ENCODE results near the gene OR2V2. TPM values are rescaled to one million over a fixed set of nuclear protein-coding genes. Genes with fewer than 3 reads are reported as not detected.

Gene OR2V2
- total and polyA plus RNA-seq, 4 donors = not detected

DNA sequence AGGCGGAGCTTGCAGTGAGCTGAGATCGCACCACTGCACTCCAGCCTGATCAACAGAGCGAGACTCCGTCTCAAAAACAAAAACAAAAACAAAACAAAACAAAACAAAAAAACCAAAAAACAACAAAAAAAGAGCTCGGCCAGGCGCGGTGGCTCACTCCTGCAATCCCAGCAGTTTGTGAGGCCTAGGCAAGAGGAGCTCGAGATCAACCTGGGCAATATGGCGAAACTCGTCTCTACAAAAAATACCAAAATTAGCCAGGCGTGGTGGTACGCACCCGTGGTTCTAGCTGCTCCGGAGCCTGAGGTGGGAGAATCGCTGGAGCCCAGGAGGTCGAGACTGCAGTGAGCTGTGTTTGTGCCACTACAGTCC, 37.4 kb downstream of the OR2V2 start (continued):
- TF ChIP-seq, protein P1, sequence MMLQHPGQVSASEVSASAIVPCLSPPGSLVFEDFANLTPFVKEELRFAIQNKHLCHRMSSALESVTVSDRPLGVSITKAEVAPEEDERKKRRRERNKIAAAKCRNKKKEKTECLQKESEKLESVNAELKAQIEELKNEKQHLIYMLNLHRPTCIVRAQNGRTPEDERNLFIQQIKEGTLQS (IDR thresholded peaks at IDR 0.05) = no peak
- no peak for TF ChIP-seq YY1 (IDR thresholded peaks at IDR 0.05)
- TF ChIP-seq FOXA1 (IDR thresholded peaks at IDR 0.05) = no peak
- no peak for TF ChIP-seq FOXA2 (IDR thresholded peaks at IDR 0.05)

DNA sequence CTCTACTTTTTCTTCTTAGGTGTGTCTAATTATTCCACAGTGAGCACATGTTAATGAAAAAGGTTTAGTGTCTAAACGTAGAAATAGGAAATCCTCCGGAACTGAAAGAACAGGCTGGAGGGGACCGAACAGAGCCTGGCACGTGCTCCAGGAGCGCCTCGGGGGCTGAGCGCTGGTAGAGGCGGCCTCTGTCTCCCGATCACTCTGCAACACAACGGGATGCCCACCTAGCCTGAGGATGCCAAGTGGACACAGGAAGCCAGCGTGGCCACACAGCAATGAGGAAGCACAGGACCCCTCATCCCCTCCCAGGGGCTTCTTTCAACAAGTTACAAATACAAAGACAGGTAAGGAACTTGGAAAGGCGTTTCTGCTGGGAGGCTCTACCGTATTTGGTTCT, 38.2 kb downstream of the OR2V2 start:
- Histone ChIP-seq H3K27ac (ENCODE audit: low read depth in 1 of 2, low read length in 2 of 2) (no peak overlapping the region), H3K27me3 (ENCODE audit: control insufficient read depth in 4 of 4, insufficient read depth in 4 of 4, low read length in 3 of 4) (no peaks in the 10 kb centered on the region), H3K4me3 (ENCODE audit: low read depth in 1 of 3, low read length in 3 of 3) (no peak overlapping the region), H3K9me3 (ENCODE audit: control insufficient read depth in 4 of 4, low read length in 3 of 4) (no peaks in the 10 kb centered on the region), H3K9ac (ENCODE audit: low read depth in 1 of 2, low read length in 2 of 2) (no peak overlapping the region), H3K4me1 (ENCODE audit: control insufficient read depth in 4 of 4, insufficient read depth in 4 of 4, low read length in 3 of 4) (peaks cover 0 to 33% (median 21%) of the 10 kb centered on the region in 4 donors), H3K36me3 (ENCODE audit: control insufficient read depth in 4 of 4, insufficient read depth in 3 of 4, low read depth in 1 of 4, low read length in 3 of 4) (no peaks in the 10 kb centered on the region)
- 92% methylated on average over 13 of the region's 13 CpGs for WGBS
- no peak for DNase-seq (ENCODE audit: low spot score)
- TF ChIP-seq, protein P2, sequence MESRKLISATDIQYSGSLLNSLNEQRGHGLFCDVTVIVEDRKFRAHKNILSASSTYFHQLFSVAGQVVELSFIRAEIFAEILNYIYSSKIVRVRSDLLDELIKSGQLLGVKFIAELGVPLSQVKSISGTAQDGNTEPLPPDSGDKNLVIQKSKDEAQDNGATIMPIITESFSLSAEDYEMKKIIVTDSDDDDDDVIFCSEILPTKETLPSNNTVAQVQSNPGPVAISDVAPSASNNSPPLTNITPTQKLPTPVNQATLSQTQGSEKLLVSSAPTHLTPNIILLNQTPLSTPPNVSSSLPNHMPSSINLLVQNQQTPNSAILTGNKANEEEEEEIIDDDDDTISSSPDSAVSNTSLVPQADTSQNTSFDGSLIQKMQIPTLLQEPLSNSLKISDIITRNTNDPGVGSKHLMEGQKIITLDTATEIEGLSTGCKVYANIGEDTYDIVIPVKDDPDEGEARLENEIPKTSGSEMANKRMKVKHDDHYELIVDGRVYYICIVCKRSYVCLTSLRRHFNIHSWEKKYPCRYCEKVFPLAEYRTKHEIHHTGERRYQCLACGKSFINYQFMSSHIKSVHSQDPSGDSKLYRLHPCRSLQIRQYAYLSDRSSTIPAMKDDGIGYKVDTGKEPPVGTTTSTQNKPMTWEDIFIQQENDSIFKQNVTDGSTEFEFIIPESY (IDR thresholded peaks at IDR 0.05) = no peak
- TF ChIP-seq JUND (IDR thresholded peaks at IDR 0.05) (no peak), RAD21 (IDR thresholded peaks at IDR 0.05) (no peak), HNF4G (IDR thresholded peaks at IDR 0.05) (no peak), FOXA1 (IDR thresholded peaks at IDR 0.05) (no peak), EGR1 (IDR thresholded peaks at IDR 0.05; ENCODE audit: low read depth in 2 of 2) (no peak), YY1 (IDR thresholded peaks at IDR 0.05) (no peak), HNF4A (conservative IDR thresholded peaks at IDR 0.05) (no peak), TAF1 (conservative IDR thresholded peaks at IDR 0.05) (no peak)
- TF ChIP-seq, protein P1 (IDR thresholded peaks at IDR 0.05) = no peak
- TF ChIP-seq, protein P3, sequence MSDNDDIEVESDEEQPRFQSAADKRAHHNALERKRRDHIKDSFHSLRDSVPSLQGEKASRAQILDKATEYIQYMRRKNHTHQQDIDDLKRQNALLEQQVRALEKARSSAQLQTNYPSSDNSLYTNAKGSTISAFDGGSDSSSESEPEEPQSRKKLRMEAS (IDR thresholded peaks at IDR 0.05) = no peak
- TF ChIP-seq, protein P4, sequence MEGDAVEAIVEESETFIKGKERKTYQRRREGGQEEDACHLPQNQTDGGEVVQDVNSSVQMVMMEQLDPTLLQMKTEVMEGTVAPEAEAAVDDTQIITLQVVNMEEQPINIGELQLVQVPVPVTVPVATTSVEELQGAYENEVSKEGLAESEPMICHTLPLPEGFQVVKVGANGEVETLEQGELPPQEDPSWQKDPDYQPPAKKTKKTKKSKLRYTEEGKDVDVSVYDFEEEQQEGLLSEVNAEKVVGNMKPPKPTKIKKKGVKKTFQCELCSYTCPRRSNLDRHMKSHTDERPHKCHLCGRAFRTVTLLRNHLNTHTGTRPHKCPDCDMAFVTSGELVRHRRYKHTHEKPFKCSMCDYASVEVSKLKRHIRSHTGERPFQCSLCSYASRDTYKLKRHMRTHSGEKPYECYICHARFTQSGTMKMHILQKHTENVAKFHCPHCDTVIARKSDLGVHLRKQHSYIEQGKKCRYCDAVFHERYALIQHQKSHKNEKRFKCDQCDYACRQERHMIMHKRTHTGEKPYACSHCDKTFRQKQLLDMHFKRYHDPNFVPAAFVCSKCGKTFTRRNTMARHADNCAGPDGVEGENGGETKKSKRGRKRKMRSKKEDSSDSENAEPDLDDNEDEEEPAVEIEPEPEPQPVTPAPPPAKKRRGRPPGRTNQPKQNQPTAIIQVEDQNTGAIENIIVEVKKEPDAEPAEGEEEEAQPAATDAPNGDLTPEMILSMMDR (IDR thresholded peaks at IDR 0.05; ENCODE audit: low read depth, low read length, missing input control) = no peak

DNA sequence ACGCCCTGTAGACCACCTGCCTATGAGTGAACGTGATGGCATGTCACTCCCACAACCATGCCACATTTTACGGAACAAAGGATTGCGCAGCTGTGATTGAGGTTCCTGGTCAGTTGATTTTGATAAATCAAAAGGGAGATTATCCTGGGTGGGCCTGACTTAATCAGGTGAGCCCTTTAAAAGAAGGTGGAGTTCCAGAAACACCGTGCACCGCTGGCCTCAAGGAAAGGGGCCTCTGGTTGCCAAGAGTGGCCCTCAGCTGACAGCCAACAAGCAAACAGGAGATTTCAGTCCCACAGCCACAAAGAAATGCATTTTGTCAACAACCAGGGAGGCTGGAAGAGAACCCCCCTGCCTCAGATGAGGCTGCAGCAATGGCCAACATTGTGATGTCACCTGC, 38.6 kb downstream of the OR2V2 start:
- Histone ChIP-seq H3K27ac (ENCODE audit: low read depth in 1 of 2, low read length in 2 of 2) (no peak overlapping the region), H3K9ac (ENCODE audit: low read depth in 1 of 2, low read length in 2 of 2) (no peak overlapping the region), H3K4me3 (ENCODE audit: low read depth in 1 of 3, low read length in 3 of 3) (no peak overlapping the region), H3K27me3 (ENCODE audit: control insufficient read depth in 4 of 4, insufficient read depth in 4 of 4, low read length in 3 of 4) (no peaks in the 10 kb centered on the region), H3K4me1 (ENCODE audit: control insufficient read depth in 4 of 4, insufficient read depth in 4 of 4, low read length in 3 of 4) (peaks cover 0 to 38% (median 23%) of the 10 kb centered on the region in 4 donors), H3K9me3 (ENCODE audit: control insufficient read depth in 4 of 4, low read length in 3 of 4) (no peaks in the 10 kb centered on the region), H3K36me3 (ENCODE audit: control insufficient read depth in 4 of 4, insufficient read depth in 3 of 4, low read depth in 1 of 4, low read length in 3 of 4) (no peaks in the 10 kb centered on the region)
- WGBS = 82% methylated on average over 6 of the region's 6 CpGs
- DNase-seq (ENCODE audit: low spot score) = no peak
- no peak for TF ChIP-seq RXRA (IDR thresholded peaks at IDR 0.05)
- no peak for TF ChIP-seq FOXA1 (IDR thresholded peaks at IDR 0.05)
- no peak for TF ChIP-seq RAD21 (IDR thresholded peaks at IDR 0.05)
- no peak for TF ChIP-seq HNF4G (IDR thresholded peaks at IDR 0.05)
- TF ChIP-seq EGR1 (IDR thresholded peaks at IDR 0.05; ENCODE audit: low read depth in 2 of 2) = no peak
- TF ChIP-seq, protein P3 (IDR thresholded peaks at IDR 0.05) = no peak
- TF ChIP-seq NR2F2 (IDR thresholded peaks at IDR 0.05) = no peak
- no peak for TF ChIP-seq JUND (IDR thresholded peaks at IDR 0.05)
- TF ChIP-seq YY1 (IDR thresholded peaks at IDR 0.05) = no peak
- TF ChIP-seq, protein P4 (IDR thresholded peaks at IDR 0.05; ENCODE audit: low read depth, low read length, missing input control) = no peak
- no peak for TF ChIP-seq FOXA2 (IDR thresholded peaks at IDR 0.05)
- no peak for TF ChIP-seq GABPA (IDR thresholded peaks at IDR 0.05 in 1 of 2, conservative IDR thresholded peaks at IDR 0.05 in 1 of 2)
- TF ChIP-seq, protein P5, sequence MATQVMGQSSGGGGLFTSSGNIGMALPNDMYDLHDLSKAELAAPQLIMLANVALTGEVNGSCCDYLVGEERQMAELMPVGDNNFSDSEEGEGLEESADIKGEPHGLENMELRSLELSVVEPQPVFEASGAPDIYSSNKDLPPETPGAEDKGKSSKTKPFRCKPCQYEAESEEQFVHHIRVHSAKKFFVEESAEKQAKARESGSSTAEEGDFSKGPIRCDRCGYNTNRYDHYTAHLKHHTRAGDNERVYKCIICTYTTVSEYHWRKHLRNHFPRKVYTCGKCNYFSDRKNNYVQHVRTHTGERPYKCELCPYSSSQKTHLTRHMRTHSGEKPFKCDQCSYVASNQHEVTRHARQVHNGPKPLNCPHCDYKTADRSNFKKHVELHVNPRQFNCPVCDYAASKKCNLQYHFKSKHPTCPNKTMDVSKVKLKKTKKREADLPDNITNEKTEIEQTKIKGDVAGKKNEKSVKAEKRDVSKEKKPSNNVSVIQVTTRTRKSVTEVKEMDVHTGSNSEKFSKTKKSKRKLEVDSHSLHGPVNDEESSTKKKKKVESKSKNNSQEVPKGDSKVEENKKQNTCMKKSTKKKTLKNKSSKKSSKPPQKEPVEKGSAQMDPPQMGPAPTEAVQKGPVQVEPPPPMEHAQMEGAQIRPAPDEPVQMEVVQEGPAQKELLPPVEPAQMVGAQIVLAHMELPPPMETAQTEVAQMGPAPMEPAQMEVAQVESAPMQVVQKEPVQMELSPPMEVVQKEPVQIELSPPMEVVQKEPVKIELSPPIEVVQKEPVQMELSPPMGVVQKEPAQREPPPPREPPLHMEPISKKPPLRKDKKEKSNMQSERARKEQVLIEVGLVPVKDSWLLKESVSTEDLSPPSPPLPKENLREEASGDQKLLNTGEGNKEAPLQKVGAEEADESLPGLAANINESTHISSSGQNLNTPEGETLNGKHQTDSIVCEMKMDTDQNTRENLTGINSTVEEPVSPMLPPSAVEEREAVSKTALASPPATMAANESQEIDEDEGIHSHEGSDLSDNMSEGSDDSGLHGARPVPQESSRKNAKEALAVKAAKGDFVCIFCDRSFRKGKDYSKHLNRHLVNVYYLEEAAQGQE (IDR thresholded peaks at IDR 0.05) = no peak
- TF ChIP-seq SP1 (IDR thresholded peaks at IDR 0.05) = no peak

Data from liver (tissue), 9 donors.